ENCODE data around the gene RABGAP1L. TPM values are rescaled to one million over a fixed set of nuclear protein-coding genes. Genes with fewer than 3 reads are reported as not detected.

The RABGAP1L gene
- total and polyA plus RNA-seq, 2 donors from 2014 or later = 16.2 to 48.5 TPM

DNA sequence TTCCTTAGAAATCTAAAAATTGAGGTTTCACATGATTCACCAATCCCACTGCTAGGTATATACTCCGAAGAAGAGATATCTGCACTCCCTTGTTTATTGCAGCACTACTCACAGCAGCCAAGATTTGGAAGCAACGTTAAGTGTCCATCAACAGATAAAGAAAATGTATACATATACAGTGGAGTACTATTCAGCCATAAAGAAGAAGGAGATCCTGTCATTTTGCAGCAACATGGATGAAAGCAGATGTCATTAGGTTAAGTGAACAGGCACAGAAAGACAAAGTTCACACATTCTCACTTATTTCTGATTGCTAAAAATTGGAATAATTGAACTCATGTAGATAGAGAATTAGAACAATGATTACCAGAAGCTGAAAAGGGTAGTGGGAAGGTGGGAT lies 56.4 kb downstream of the RABGAP1L start:
- intact Hi-C loops (cut with DNase I) = no loop called here
- TF ChIP-seq, protein P1, sequence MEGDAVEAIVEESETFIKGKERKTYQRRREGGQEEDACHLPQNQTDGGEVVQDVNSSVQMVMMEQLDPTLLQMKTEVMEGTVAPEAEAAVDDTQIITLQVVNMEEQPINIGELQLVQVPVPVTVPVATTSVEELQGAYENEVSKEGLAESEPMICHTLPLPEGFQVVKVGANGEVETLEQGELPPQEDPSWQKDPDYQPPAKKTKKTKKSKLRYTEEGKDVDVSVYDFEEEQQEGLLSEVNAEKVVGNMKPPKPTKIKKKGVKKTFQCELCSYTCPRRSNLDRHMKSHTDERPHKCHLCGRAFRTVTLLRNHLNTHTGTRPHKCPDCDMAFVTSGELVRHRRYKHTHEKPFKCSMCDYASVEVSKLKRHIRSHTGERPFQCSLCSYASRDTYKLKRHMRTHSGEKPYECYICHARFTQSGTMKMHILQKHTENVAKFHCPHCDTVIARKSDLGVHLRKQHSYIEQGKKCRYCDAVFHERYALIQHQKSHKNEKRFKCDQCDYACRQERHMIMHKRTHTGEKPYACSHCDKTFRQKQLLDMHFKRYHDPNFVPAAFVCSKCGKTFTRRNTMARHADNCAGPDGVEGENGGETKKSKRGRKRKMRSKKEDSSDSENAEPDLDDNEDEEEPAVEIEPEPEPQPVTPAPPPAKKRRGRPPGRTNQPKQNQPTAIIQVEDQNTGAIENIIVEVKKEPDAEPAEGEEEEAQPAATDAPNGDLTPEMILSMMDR (IDR thresholded peaks at IDR 0.05; ENCODE audit: borderline replicate concordance, extremely low read depth, insufficient read depth) = no peak
- Histone ChIP-seq H3K9me3 (ENCODE audit: control insufficient read depth in 2 of 3, insufficient read depth in 1 of 3, low read length in 3 of 3) (no peaks in the 10 kb centered on the region), H3K4me1 (ENCODE audit: control insufficient read depth in 2 of 3, insufficient read depth in 2 of 3, low read depth in 1 of 3, low read length in 3 of 3) (peaks cover 0 to 6% (median 0%) of the 10 kb centered on the region in 3 donors), H3K9ac (ENCODE audit: low read length in 3 of 3) (no peak overlapping the region), H3K36me3 (ENCODE audit: control insufficient read depth in 2 of 3, insufficient read depth in 3 of 3, low read length in 3 of 3) (no peaks in the 10 kb centered on the region), H3K4me3 (ENCODE audit: low read length in 3 of 3) (no peak overlapping the region), H3K27me3 (ENCODE audit: control insufficient read depth, insufficient read depth, low read length) (no peaks in the 10 kb centered on the region), H3K27ac (ENCODE audit: low read depth in 2 of 2, low read length in 2 of 2) (no peak overlapping the region)
- no peak for DNase-seq
- FAIRE-seq = no peak

DNA sequence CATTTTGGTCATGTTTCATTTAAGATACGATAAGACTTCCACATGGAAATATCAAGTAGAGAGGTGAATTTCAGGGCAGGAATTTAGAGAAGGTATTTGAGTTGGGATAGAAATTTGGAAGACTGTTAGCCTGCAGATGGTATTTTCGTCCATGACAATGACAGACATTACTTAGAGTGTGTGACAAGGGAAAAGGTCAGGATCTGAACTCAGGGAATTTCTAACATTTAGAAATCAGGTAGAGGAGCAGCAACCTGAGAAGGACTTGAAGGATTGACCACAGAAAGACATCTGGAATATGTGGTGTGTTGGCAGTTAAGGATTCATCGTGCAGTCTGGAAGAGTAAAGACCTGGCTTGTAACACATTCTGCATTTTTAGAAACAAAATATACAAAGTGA lies 57.9 kb downstream of the RABGAP1L start:
- no peak for FAIRE-seq

DNA sequence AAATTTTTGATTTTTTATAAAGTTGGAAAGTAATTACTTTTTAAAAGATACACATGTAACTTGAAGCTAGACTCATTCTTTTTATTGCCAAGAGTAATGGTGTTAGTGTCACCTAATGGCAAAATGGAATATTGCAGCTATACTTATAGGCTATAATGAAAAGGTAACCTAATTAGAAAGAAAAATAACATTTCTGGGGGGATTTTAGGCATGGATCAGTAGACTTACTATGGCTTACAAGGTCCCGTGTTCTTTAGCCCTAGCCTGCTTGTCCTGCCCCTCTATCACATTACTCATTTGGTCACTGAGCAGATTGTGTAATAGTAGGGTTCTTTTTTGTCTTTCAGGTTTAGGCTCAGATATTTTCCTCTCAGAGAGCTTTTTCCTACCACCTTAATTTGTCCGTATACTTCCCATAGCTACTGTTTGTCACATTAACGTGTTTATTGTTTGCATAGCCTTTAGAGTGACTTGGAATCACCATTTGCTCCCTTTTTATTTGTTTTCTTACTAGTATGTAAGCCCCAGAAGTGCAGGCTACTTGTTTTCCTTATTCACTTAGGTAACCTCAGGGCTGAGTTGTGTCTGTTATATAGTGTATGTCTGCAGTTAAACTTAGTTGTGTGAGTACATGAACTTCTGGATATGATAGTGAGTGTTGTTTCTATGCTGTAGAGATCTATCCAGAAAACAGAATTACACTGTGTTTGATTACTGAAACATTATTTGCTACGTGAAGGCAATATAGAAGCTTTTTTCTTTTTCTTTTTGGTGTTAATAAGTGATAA lies 58.7 kb downstream of the RABGAP1L start:
- no peak overlapping the region for H3K27ac ChIP-seq (ENCODE audit: low read depth in 2 of 2, low read length in 2 of 2)
- TF ChIP-seq, protein P1 (IDR thresholded peaks at IDR 0.05; ENCODE audit: borderline replicate concordance, extremely low read depth, insufficient read depth) = peak; percentile 69
- peaks cover 0 to 6% (median 0%) of the 10 kb centered on the region in 3 donors for H3K4me1 ChIP-seq (ENCODE audit: control insufficient read depth in 2 of 3, insufficient read depth in 2 of 3, low read depth in 1 of 3, low read length in 3 of 3)
- H3K9ac ChIP-seq (ENCODE audit: low read length in 3 of 3) = no peak overlapping the region
- no peaks in the 10 kb centered on the region for H3K9me3 ChIP-seq (ENCODE audit: control insufficient read depth in 2 of 3, insufficient read depth in 1 of 3, low read length in 3 of 3)
- FAIRE-seq = peak; percentile 95
- no peaks in the 10 kb centered on the region for H3K36me3 ChIP-seq (ENCODE audit: control insufficient read depth in 2 of 3, insufficient read depth in 3 of 3, low read length in 3 of 3)
- H3K27me3 ChIP-seq (ENCODE audit: control insufficient read depth, insufficient read depth, low read length) = no peaks in the 10 kb centered on the region
- intact Hi-C loops (cut with DNase I) = no loop called here
- DNase-seq = peak in 2 of 5 donors; percentile 60 to 67
- H3K4me3 ChIP-seq (ENCODE audit: low read length in 3 of 3) = no peak overlapping the region

More for the DNA sequence above, 57.9 kb downstream of the RABGAP1L start:
- no peaks in the 10 kb centered on the region for H3K36me3 ChIP-seq (ENCODE audit: control insufficient read depth in 2 of 3, insufficient read depth in 3 of 3, low read length in 3 of 3)
- TF ChIP-seq, protein P1 (IDR thresholded peaks at IDR 0.05; ENCODE audit: borderline replicate concordance, extremely low read depth, insufficient read depth) = no peak
- no peaks in the 10 kb centered on the region for H3K9me3 ChIP-seq (ENCODE audit: control insufficient read depth in 2 of 3, insufficient read depth in 1 of 3, low read length in 3 of 3)
- intact Hi-C loops (cut with DNase I) = no loop called here
- H3K27ac ChIP-seq (ENCODE audit: low read depth in 2 of 2, low read length in 2 of 2) = no peak overlapping the region
- H3K4me1 ChIP-seq (ENCODE audit: control insufficient read depth in 2 of 3, insufficient read depth in 2 of 3, low read depth in 1 of 3, low read length in 3 of 3) = peaks cover 0 to 6% (median 0%) of the 10 kb centered on the region in 3 donors
- peak overlapping the region in 1 of 3 donors; percentile 4 for H3K9ac ChIP-seq (ENCODE audit: low read length in 3 of 3)
- no peaks in the 10 kb centered on the region for H3K27me3 ChIP-seq (ENCODE audit: control insufficient read depth, insufficient read depth, low read length)
- DNase-seq = peak in 2 of 5 donors; percentile 4 to 5
- H3K4me3 ChIP-seq (ENCODE audit: low read length in 3 of 3) = no peak overlapping the region
